Measurements from ENCODE around the gene TOR1AIP1. TPM values are rescaled to one million over a fixed set of nuclear protein-coding genes. Genes with fewer than 3 reads are reported as not detected.

The TOR1AIP1 gene
- total RNA-seq (2012; rRNA removed): 36.7 and 64.5 TPM in 2 replicates
- 17.8 and 20.7 TPM in 2 replicates for polyA plus RNA-seq (2012; rRNA removed)
- polyA plus RNA-seq (2012; cell fraction: cytosol; rRNA removed): 6.5 and 7.6 TPM in 2 replicates
- polyA plus RNA-seq (2012; cell fraction: nucleus; rRNA removed; ENCODE audit: low replicate concordance): 2.7 and 13.1 TPM in 2 replicates
- Bru-seq, nascent RNA: percentile 83 among the genes with signal in this experiment
- percentile 82 among the genes with signal in this experiment for BruChase-seq, experiment 1, labeled RNA remaining after a 6-hour chase
- percentile 74 among the genes with signal in this experiment for BruChase-seq, experiment 2, labeled RNA remaining after a 2-hour chase
- long read RNA-seq, full-length matches to known transcripts: 22 of 32 reads
- long read RNA-seq, partial matches to known transcripts: 2 of 32 reads
- long read RNA-seq, other reads (novel, unspliced or antisense): 8 of 32 reads

GRCh38 chr1:179882253-179883039 is at the start of gene TOR1AIP1:
Gene TOR1AIP1, plus strand, starts transcription at chr1:179882285. Its CDS starts 218 bp downstream, at chr1:179882503.
- H3K23ac ChIP-seq (ENCODE audit: low read depth, low read length): peak within 1 kb of the TSS; percentile 94
- peak within 1 kb of the TSS; percentile 99 for H3K4me2 ChIP-seq (ENCODE audit: low read depth, low read length)
- H4K20me1 ChIP-seq (ENCODE audit: insufficient read depth, low read length): peaks cover 8% of the 10 kb centered on the region
- CTCF ChIA-PET: interaction anchor here (0.5 to 1.1 kb wide), 4 partner anchors 10 to 176 kb away, joined by 3 to 7 read pairs (median 4); no protein-coding TSS in a partner anchor
- TSS peak; percentile 75 for BruUV-seq (replicated peaks)
- H3K9me1 ChIP-seq (ENCODE audit: insufficient read depth, low read length): peaks cover 4% of the 10 kb centered on the region
- peak within 1 kb of the TSS; percentile 83 for H3K18ac ChIP-seq (ENCODE audit: low read depth, low read length)
- ATAC-seq (ENCODE audit: low read depth): peak; percentile 87
- peak within 1 kb of the TSS; percentile 99 for H2AFZ ChIP-seq (replicated peaks; ENCODE audit: low read length, poor library complexity)
- H2AK5ac ChIP-seq (ENCODE audit: low read depth, low read length): peak within 1 kb of the TSS; percentile 86
- H2BK5ac ChIP-seq (ENCODE audit: low read depth, low read length, poor library complexity, severe bottlenecking): peak within 1 kb of the TSS; percentile 97
- peaks cover 2% of the 10 kb centered on the region; the same call in 1 of the 2 replicates for H3K36me3 ChIP-seq (ENCODE audit: control insufficient read depth, insufficient read depth, low read length)
- peak within 1 kb of the TSS; percentile 72 to 98 for H4K8ac ChIP-seq (ENCODE audit: low read depth in 2 of 2, low read length in 2 of 2)
- dilution Hi-C loops (cut with HindIII; ENCODE audit: low sequenced_read_pairs, unreplicated experiment) (no loop called here), intact Hi-C loops (cut with micrococcal nuclease) (loop anchor here (5.0 kb wide), 3 partner anchors 70 to 295 kb away; partner anchors contain the start of gene CEP350), in situ Hi-C loops (cut with MboI; ENCODE audit: low sequenced_read_pairs) (no loop called here)
- no peak for TF ChIP-seq RFX5 (IDR thresholded peaks at IDR 0.05; ENCODE audit: low read depth, low read length)
- 0 out of 2 replicates have a peak, but pooled peaks have one; percentile 17 for TF ChIP-seq CTCF (conservative IDR thresholded peaks at IDR 0.05; ENCODE audit: low read depth, low read length)
- no peak for TF ChIP-seq BHLHE40 (IDR thresholded peaks at IDR 0.05; ENCODE audit: low read depth, low read length)
- no peak for TF ChIP-seq NFE2L2 (IDR thresholded peaks at IDR 0.05; ENCODE audit: low read depth, low read length)
- TF ChIP-seq MXI1 (IDR thresholded peaks at IDR 0.05; ENCODE audit: borderline replicate concordance, low read depth, low read length): no peak
- TF ChIP-seq SMC3 (IDR thresholded peaks at IDR 0.05; ENCODE audit: low read depth, low read length): no peak
- TF ChIP-seq RCOR1 (IDR thresholded peaks at IDR 0.05; ENCODE audit: insufficient replicate concordance, low read length): peak; percentile 81
- TF ChIP-seq POLR2A (IDR thresholded peaks at IDR 0.05; ENCODE audit: low read depth, low read length): peak; percentile 97
- TF ChIP-seq FOS (IDR thresholded peaks at IDR 0.05; ENCODE audit: low read depth, low read length): 0 out of 2 replicates have a peak, but pooled peaks have one; percentile 12
- peak; percentile 99 for TF ChIP-seq MAZ (IDR thresholded peaks at IDR 0.05; ENCODE audit: borderline replicate concordance, low read depth, low read length)
- H3K9me3 ChIP-seq (ENCODE audit: control insufficient read depth, insufficient read depth, low read length): no peaks in the 10 kb centered on the region
- H2BK120ac ChIP-seq (ENCODE audit: low read depth, low read length): peak within 1 kb of the TSS; percentile 88
- H3K9ac ChIP-seq (ENCODE audit: low read depth, low read length): peak within 1 kb of the TSS; percentile 90
- peak within 1 kb of the TSS; percentile 65; the same call in 2 of the 3 replicates for H2BK15ac ChIP-seq (ENCODE audit: low read depth, low read length)
- no peaks in the 10 kb centered on the region for H3K27me3 ChIP-seq (ENCODE audit: control insufficient read depth, insufficient read depth, low read length)
- peak within 1 kb of the TSS; percentile 93 for H3K4ac ChIP-seq (ENCODE audit: low read depth, low read length)
- H2BK20ac ChIP-seq (ENCODE audit: low read depth, low read length): 0 out of 2 replicates have a peak within 1 kb of the TSS, but pooled peaks have one; percentile 28
- peak; percentile 97 for DNase-seq
- H3K4me1 ChIP-seq (ENCODE audit: control insufficient read depth, insufficient read depth, low read length): no peaks in the 10 kb centered on the region
- peak within 1 kb of the TSS; percentile 94 for H3K27ac ChIP-seq (ENCODE audit: insufficient read depth, low read length)
- H4K5ac ChIP-seq (ENCODE audit: low read depth, low read length): peak within 1 kb of the TSS; percentile 79
- H3K14ac ChIP-seq (replicated peaks; ENCODE audit: low read depth, low read length): peak within 1 kb of the TSS; percentile 95
- H3K79me1 ChIP-seq (ENCODE audit: low read depth in 1 of 2, low read length in 2 of 2): peaks cover 8 to 28% of the 10 kb centered on the region in 2 experiments; a peak in 3 of 4 replicates
- peak within 1 kb of the TSS; percentile 68 for H3K4me3 ChIP-seq (ENCODE audit: insufficient read depth, low read depth, low read length)
- H2AK9ac ChIP-seq (replicated peaks; ENCODE audit: low read depth, low read length, poor library complexity): peak within 1 kb of the TSS; percentile 98
- H3K56ac ChIP-seq (ENCODE audit: extremely low read depth, insufficient read depth, low read length): peak within 1 kb of the TSS; percentile 98
- 0% methylated on average over 45 of the region's 72 CpGs; no CpG with 5 or more reads in 1 of the 2 experiments for WGBS, 2 experiments (ENCODE audit: extremely low coverage in 2 of 2, insufficient read length in 1 of 2)
- POLR2A ChIA-PET (ENCODE audit: unreplicated experiment): interaction anchor here (0.6 to 1.1 kb wide), 3 partner anchors 91 to 618 kb away, joined by 3 to 7 read pairs (median 3); no protein-coding TSS in a partner anchor
- peak within 1 kb of the TSS; percentile 96 for H4K91ac ChIP-seq (ENCODE audit: insufficient read depth, low read depth, low read length)

Measured in IMR-90 (cell line).